ENCODE results near the gene IFT52.

IFT52 gene

GRCh38 chr20:43565758-43566104, 25.0 kb upstream of the IFT52 start:
- DNase-seq (ENCODE audit: low read depth) = no peak
- no peak overlapping the region for H3K4me3 ChIP-seq (ENCODE audit: low read depth, low read length)
- TF ChIP-seq CTCF (IDR thresholded peaks at IDR 0.05; ENCODE audit: control insufficient read depth, extremely low read depth, insufficient read depth) = no peak

GRCh38 chr20:43567477-43567876, 23.3 kb upstream of the IFT52 start:
- DNase-seq (ENCODE audit: low read depth) = no peak
- H3K4me3 ChIP-seq (ENCODE audit: low read depth, low read length) = no peak overlapping the region
- no peak for TF ChIP-seq CTCF (IDR thresholded peaks at IDR 0.05; ENCODE audit: control insufficient read depth, extremely low read depth, insufficient read depth)

- TF ChIP-seq CTCF (IDR thresholded peaks at IDR 0.05; ENCODE audit: control insufficient read depth, extremely low read depth, insufficient read depth) = no peak
- DNase-seq (ENCODE audit: low read depth) = no peak
- H3K4me3 ChIP-seq (ENCODE audit: low read depth, low read length) = no peak overlapping the region
Observed at GRCh38 chr20:43568706-43569105, 22.0 kb upstream of the IFT52 start.

GRCh38 chr20:43569282-43569681, 21.5 kb upstream of the IFT52 start:
- no peak for TF ChIP-seq CTCF (IDR thresholded peaks at IDR 0.05; ENCODE audit: control insufficient read depth, extremely low read depth, insufficient read depth)

GRCh38 chr20:43570496-43570895, 20.2 kb upstream of the IFT52 start:
- TF ChIP-seq CTCF (IDR thresholded peaks at IDR 0.05; ENCODE audit: control insufficient read depth, extremely low read depth, insufficient read depth) = no peak
- H3K4me3 ChIP-seq (ENCODE audit: low read depth, low read length) = no peak overlapping the region
- no peak for DNase-seq (ENCODE audit: low read depth)

More at GRCh38 chr20:43569282-43569681, 21.5 kb upstream of the IFT52 start:
- no peak overlapping the region for H3K4me3 ChIP-seq (ENCODE audit: low read depth, low read length)
- no peak for DNase-seq (ENCODE audit: low read depth)

GRCh38 chr20:43571310-43571709, 19.4 kb upstream of the IFT52 start:
- no peak for TF ChIP-seq CTCF (IDR thresholded peaks at IDR 0.05; ENCODE audit: control insufficient read depth, extremely low read depth, insufficient read depth)
- no peak overlapping the region for H3K4me3 ChIP-seq (ENCODE audit: low read depth, low read length)
- no peak for DNase-seq (ENCODE audit: low read depth)

- no peak overlapping the region for H3K4me3 ChIP-seq (ENCODE audit: low read depth, low read length)
- no peak for TF ChIP-seq CTCF (IDR thresholded peaks at IDR 0.05; ENCODE audit: control insufficient read depth, extremely low read depth, insufficient read depth)
- DNase-seq (ENCODE audit: low read depth) = no peak
Observed at GRCh38 chr20:43571771-43572170, 19.0 kb upstream of the IFT52 start.

All from LNCaP clone FGC (cell line).